ENCODE results near the gene WWC2.

DNA sequence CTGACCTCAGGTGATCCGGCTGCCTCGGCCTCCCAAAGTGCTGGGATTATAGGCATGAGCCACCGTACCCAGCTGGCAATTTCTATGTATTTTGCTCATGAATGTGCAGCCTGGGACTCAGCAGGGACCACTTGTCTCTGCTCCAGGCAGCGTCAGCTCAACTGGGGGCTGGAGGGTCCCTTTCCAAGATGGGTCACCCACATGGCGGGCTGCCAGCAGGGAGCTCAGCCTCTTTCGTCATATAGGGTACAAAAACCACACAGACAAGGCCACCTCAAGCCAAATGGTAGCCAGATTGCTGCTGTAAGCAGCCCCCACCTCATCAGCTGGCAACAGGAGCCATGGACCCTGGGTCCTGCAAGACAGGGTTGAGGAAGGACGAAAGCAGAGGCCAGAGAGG lies 225.6 kb downstream of the WWC2 start:
- TF ChIP-seq, protein P1, sequence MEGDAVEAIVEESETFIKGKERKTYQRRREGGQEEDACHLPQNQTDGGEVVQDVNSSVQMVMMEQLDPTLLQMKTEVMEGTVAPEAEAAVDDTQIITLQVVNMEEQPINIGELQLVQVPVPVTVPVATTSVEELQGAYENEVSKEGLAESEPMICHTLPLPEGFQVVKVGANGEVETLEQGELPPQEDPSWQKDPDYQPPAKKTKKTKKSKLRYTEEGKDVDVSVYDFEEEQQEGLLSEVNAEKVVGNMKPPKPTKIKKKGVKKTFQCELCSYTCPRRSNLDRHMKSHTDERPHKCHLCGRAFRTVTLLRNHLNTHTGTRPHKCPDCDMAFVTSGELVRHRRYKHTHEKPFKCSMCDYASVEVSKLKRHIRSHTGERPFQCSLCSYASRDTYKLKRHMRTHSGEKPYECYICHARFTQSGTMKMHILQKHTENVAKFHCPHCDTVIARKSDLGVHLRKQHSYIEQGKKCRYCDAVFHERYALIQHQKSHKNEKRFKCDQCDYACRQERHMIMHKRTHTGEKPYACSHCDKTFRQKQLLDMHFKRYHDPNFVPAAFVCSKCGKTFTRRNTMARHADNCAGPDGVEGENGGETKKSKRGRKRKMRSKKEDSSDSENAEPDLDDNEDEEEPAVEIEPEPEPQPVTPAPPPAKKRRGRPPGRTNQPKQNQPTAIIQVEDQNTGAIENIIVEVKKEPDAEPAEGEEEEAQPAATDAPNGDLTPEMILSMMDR (conservative IDR thresholded peaks at IDR 0.05 in 1 of 2, IDR thresholded peaks at IDR 0.05 in 1 of 2; ENCODE audit: extremely low read depth in 1 of 2, insufficient read depth in 1 of 2, low read depth in 1 of 2, low read length in 2 of 2): no peak
- TF ChIP-seq EZH2 (IDR thresholded peaks at IDR 0.05; ENCODE audit: borderline replicate concordance, low read length): no peak

Measured in mammary epithelial cell (primary cell).